Trophoblast cell (in vitro differentiated cells and primary cell): ENCODE results near the gene MAZ.
"Not testable (repeated sequence)": the region's sequence is repeated elsewhere in the genome, so short reads cannot be mapped to it uniquely, and the experiment has no call there.

Experiments used
- DNase-seq, 2 donors: peaks; one replicate each; pipeline ENCODE4 v3.0.0-alpha.2; 2016
- H2AFZ ChIP-seq: 2 replicates; pipeline ENCODE4 v1.6.1; 2013; ENCODE audit warnings: low read length, moderate library complexity, mild to moderate bottlenecking; ENCODE audit not compliant: insufficient read depth, poor library complexity
- H2AK5ac ChIP-seq: 2 replicates; pipeline ENCODE4 v1.6.1; 2013; ENCODE audit warnings: mild to moderate bottlenecking, low read length
- H2BK120ac ChIP-seq: 2 replicates; pipeline ENCODE4 v1.6.1; 2013; ENCODE audit warnings: low read length, mild to moderate bottlenecking, moderate library complexity; ENCODE audit not compliant: insufficient read depth, poor library complexity
- H2BK12ac ChIP-seq: 2 replicates; pipeline ENCODE4 v1.6.1; 2013; ENCODE audit warnings: mild to moderate bottlenecking, low read length, moderate library complexity
- H2BK5ac ChIP-seq: 2 replicates; pipeline ENCODE4 v1.6.1; 2013; ENCODE audit warnings: low read length, low read depth, moderate library complexity, mild to moderate bottlenecking; ENCODE audit not compliant: poor library complexity
- H3K14ac ChIP-seq: 2 replicates; pipeline ENCODE4 v1.6.1; 2013; ENCODE audit warnings: mild to moderate bottlenecking, low read length
- H3K18ac ChIP-seq: 2 replicates; pipeline ENCODE4 v1.6.1; 2013; ENCODE audit warnings: mild to moderate bottlenecking, low read length
- H3K23ac ChIP-seq: 2 replicates; pipeline ENCODE4 v1.6.1; 2013; ENCODE audit warnings: low read length
- H3K27ac ChIP-seq: 2 replicates; pipeline ENCODE4 v1.5.1; 2013; ENCODE audit warnings: low read depth, mild to moderate bottlenecking, inconsistent platforms, low read length, moderate library complexity
- H3K27me3 ChIP-seq: 2 replicates; pipeline ENCODE4 v1.6.1; 2013; ENCODE audit warnings: inconsistent platforms, mild to moderate bottlenecking, low read length, moderate library complexity; ENCODE audit not compliant: insufficient read depth
- H3K36me3 ChIP-seq, 2 experiments: 1 replicate in 1 of 2; 2 replicates in 1 of 2; pipeline ENCODE4 v1.6.1; 2013; ENCODE audit warnings: low read length in 2 of 2, mild to moderate bottlenecking in 2 of 2, moderate library complexity in 1 of 2; ENCODE audit not compliant: insufficient read depth in 2 of 2, control insufficient read depth in 1 of 2
- H3K4ac ChIP-seq: 2 replicates; pipeline ENCODE4 v1.6.1; 2013; ENCODE audit warnings: low read depth, mild to moderate bottlenecking, low read length, moderate library complexity
- H3K4me1 ChIP-seq, 2 experiments: 1 replicate in 1 of 2; 2 replicates in 1 of 2; pipeline ENCODE4 v1.6.1; 2013; ENCODE audit warnings: low read length in 2 of 2, mild to moderate bottlenecking in 2 of 2, moderate library complexity in 1 of 2; ENCODE audit not compliant: insufficient read depth in 2 of 2, control insufficient read depth in 1 of 2
- H3K4me2 ChIP-seq: 2 replicates; pipeline ENCODE4 v1.6.1; 2013; ENCODE audit warnings: inconsistent platforms, mild to moderate bottlenecking, low read length, moderate library complexity
- H3K4me3 ChIP-seq: 2 replicates; pipeline ENCODE4 v1.5.1; 2013; ENCODE audit warnings: mild to moderate bottlenecking, low read depth, low read length, inconsistent platforms
- H3K79me1 ChIP-seq: one replicate; pipeline ENCODE4 v1.6.1; 2013; ENCODE audit warnings: low read length
- H3K79me2 ChIP-seq: 2 replicates; pipeline ENCODE4 v1.6.1; 2013; ENCODE audit warnings: low read length, mild to moderate bottlenecking; ENCODE audit not compliant: control insufficient read depth, insufficient read depth, poor library complexity
- H3K9ac ChIP-seq: 2 replicates; pipeline ENCODE4 v1.6.1; 2013; ENCODE audit warnings: mild to moderate bottlenecking, low read length
- H3K9me3 ChIP-seq: 2 replicates; pipeline ENCODE4 v1.6.1; 2013; ENCODE audit warnings: low read depth, mild to moderate bottlenecking, control low read depth, inconsistent platforms, low read length; ENCODE audit not compliant: insufficient read depth
- H4K12ac ChIP-seq: 2 replicates; pipeline ENCODE4 v1.6.1; 2013; ENCODE audit warnings: low read depth, mild to moderate bottlenecking, low read length, moderate library complexity
- H4K8ac ChIP-seq: 2 replicates; pipeline ENCODE4 v1.6.1; 2013; ENCODE audit warnings: low read depth, mild to moderate bottlenecking, low read length, moderate library complexity
- H4K91ac ChIP-seq: one replicate; pipeline ENCODE4 v1.6.1; 2013; ENCODE audit warnings: low read depth, mild to moderate bottlenecking, low read length, moderate library complexity
- WGBS: extraction: QIAGEN DNeasy Blood & Tissue Kit; methylation state at CpG from one replicate; pipeline ENCODE4 v1.1.7; 2013; ENCODE audit warnings: missing lambda C conversion rate; ENCODE audit not compliant: insufficient read length, insufficient coverage; ENCODE audit errors: extremely low coverage; 5-methylcytosine and 5-hydroxymethylcytosine counted together

MAZ gene

GRCh38 chr16:29777576-29778350 lies 28.6 kb upstream of the MAZ start, which contains the start of gene ZG16:
TSS of gene ZG16 (plus strand) at chr16:29778256. CDS start at chr16:29779267, 1,011 bp downstream.
- no peak for DNase-seq
- peak within 1 kb of the TSS; percentile 71 for H2AK5ac ChIP-seq
- no peak within 1 kb of the TSS for H3K9ac ChIP-seq
- peak within 1 kb of the TSS; percentile 19 for H3K14ac ChIP-seq
- H3K4ac ChIP-seq = peak within 1 kb of the TSS; percentile 57
- no peaks in the 10 kb centered on the region for H3K36me3 ChIP-seq
- peak within 1 kb of the TSS; percentile 10 for H2BK5ac ChIP-seq
- H3K79me1 ChIP-seq = peaks cover 26% of the 10 kb centered on the region
- peaks cover 5% of the 10 kb centered on the region for H3K9me3 ChIP-seq
- H2AFZ ChIP-seq = no peak within 1 kb of the TSS
- no peak within 1 kb of the TSS for H3K4me3 ChIP-seq
- H4K91ac ChIP-seq = peak within 1 kb of the TSS; percentile 80
- H3K79me2 ChIP-seq = no peaks in the 10 kb centered on the region
- peak within 1 kb of the TSS; percentile 13 for H3K18ac ChIP-seq
- H3K4me2 ChIP-seq = no peak within 1 kb of the TSS
- no peak within 1 kb of the TSS for H4K12ac ChIP-seq
- H3K27me3 ChIP-seq = no peaks in the 10 kb centered on the region
- H3K4me1 ChIP-seq = peaks cover 28 to 35% of the 10 kb centered on the region in 2 experiments
- WGBS = no CpG with 5 or more reads among the region's 10 CpGs
- peak within 1 kb of the TSS; percentile 47 for H2BK12ac ChIP-seq
- H2BK120ac ChIP-seq = peak within 1 kb of the TSS; percentile 52
- peak within 1 kb of the TSS; percentile 62 for H3K27ac ChIP-seq
- H4K8ac ChIP-seq = peak within 1 kb of the TSS; percentile 13
- H3K23ac ChIP-seq = no peak within 1 kb of the TSS

DNA sequence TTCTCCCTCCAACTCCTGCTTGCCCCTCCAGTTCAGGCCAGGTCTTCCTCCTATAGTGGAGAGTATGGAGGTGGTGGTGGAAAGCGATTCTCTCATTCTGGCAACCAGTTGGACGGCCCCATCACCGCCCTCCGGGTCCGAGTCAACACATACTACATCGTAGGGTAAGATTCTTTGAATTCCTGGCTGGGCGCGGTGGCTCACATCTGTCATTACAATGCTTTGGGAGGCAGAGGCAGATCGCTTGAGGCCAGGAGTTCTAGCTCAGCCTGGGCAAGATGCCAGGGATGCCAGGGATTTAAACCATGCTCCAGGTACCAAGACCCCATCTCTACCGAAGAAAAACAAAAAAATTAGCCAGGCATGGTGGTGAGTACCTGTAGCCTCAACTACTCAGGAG lies 26.9 kb upstream of the MAZ start:
- peak; percentile 87 to 92 for DNase-seq
- Histone ChIP-seq H3K18ac (no peak overlapping the region), H2AK5ac (no peak overlapping the region), H2BK5ac (peak overlapping the region; percentile 10), H3K9me3 (peaks cover 5% of the 10 kb centered on the region), H4K91ac (peak overlapping the region; percentile 86), H4K8ac (peak overlapping the region; percentile 5), H3K4ac (no peak overlapping the region), H3K27me3 (no peaks in the 10 kb centered on the region), H3K14ac (no peak overlapping the region), H3K4me2 (no peak overlapping the region), H2BK120ac (peak overlapping the region; percentile 50), H4K12ac (no peak overlapping the region), H3K79me2 (no peaks in the 10 kb centered on the region), H3K4me3 (no peak overlapping the region), H3K27ac (peak overlapping the region; percentile 62), H3K79me1 (peaks cover 30% of the 10 kb centered on the region), H3K4me1 (peaks cover 30 to 37% of the 10 kb centered on the region in 2 experiments), H3K23ac (no peak overlapping the region), H2AFZ (no peak overlapping the region), H3K9ac (no peak overlapping the region), H2BK12ac (peak overlapping the region; percentile 95), H3K36me3 (no peaks in the 10 kb centered on the region)
- WGBS = no CpG with 5 or more reads among the region's 10 CpGs

- not testable (repeated sequence) for H3K18ac ChIP-seq
- WGBS = no CpG with 5 or more reads among the region's 13 CpGs
- H4K91ac ChIP-seq = peak overlapping the region; percentile 97
Measured at GRCh38 chr16:29783094-29783953, 23.0 kb upstream of the MAZ start.

GRCh38 chr16:29784157-29784556 lies 22.2 kb upstream of the MAZ start:
- peak overlapping the region; percentile 85 for H2BK12ac ChIP-seq
- peak overlapping the region; percentile 72 for H3K18ac ChIP-seq
- H3K36me3 ChIP-seq = no peaks in the 10 kb centered on the region
- no peak overlapping the region for H2AFZ ChIP-seq
- H4K91ac ChIP-seq = peak overlapping the region; percentile 97
- H3K14ac ChIP-seq = peak overlapping the region; percentile 95
- H2BK120ac ChIP-seq = peak overlapping the region; percentile 98
- H3K4me3 ChIP-seq = no peak overlapping the region
- peaks cover 30% of the 10 kb centered on the region for H3K79me1 ChIP-seq
- no peaks in the 10 kb centered on the region for H3K79me2 ChIP-seq
- H3K9ac ChIP-seq = no peak overlapping the region
- H3K4me2 ChIP-seq = no peak overlapping the region
- H3K27me3 ChIP-seq = no peaks in the 10 kb centered on the region
- no CpG with 5 or more reads among the region's 2 CpGs for WGBS
- peak overlapping the region; percentile 96 for H2BK5ac ChIP-seq
- H3K23ac ChIP-seq = no peak overlapping the region
- H3K4ac ChIP-seq = peak overlapping the region; percentile 70
- H3K27ac ChIP-seq = peak overlapping the region; percentile 94
- H4K8ac ChIP-seq = peak overlapping the region; percentile 83
- H2AK5ac ChIP-seq = no peak overlapping the region
- H4K12ac ChIP-seq = no peak overlapping the region
- H3K9me3 ChIP-seq = peaks cover 5% of the 10 kb centered on the region
- H3K4me1 ChIP-seq = peaks cover 26 to 29% of the 10 kb centered on the region in 2 experiments
- DNase-seq = no peak

More at GRCh38 chr16:29783094-29783953, 23.0 kb upstream of the MAZ start:
- Histone ChIP-seq H3K4me1 (peaks cover 31 to 37% of the 10 kb centered on the region in 2 experiments), H2BK5ac (peak overlapping the region; percentile 96), H3K27ac (peak overlapping the region; percentile 94), H2BK120ac (peak overlapping the region; percentile 98), H4K8ac (peak overlapping the region; percentile 83), H2BK12ac (peak overlapping the region; percentile 85), H3K79me1 (peaks cover 35% of the 10 kb centered on the region)
- not testable (repeated sequence) for H4K12ac ChIP-seq, H3K79me2 ChIP-seq, H3K27me3 ChIP-seq, H3K4me2 ChIP-seq, H3K9ac ChIP-seq, H2AK5ac ChIP-seq, H3K23ac ChIP-seq, H3K9me3 ChIP-seq, H3K4me3 ChIP-seq, H3K36me3 ChIP-seq, H3K14ac ChIP-seq, H3K4ac ChIP-seq, H2AFZ ChIP-seq
- peak; percentile 77 to 89 for DNase-seq
